SK-N-SH (cell line): Measurements from ENCODE around the gene HRH3. TPM values are rescaled to one million over a fixed set of nuclear protein-coding genes. Genes with fewer than 3 reads are reported as not detected.

Experiments
- CTCF ChIA-PET: fragments of 300-600, 350-600 bp; formaldehyde crosslinking; extraction: SDS; loops from one replicate; lab custom pipeline; 2021; lab: Yijun Ruan, JAX
- POLR2A ChIA-PET: fragments of 350-600 bp; sonication (Branson Sonifier 250); formaldehyde crosslinking; extraction: SDS; loops from one replicate; lab custom pipeline; 2020; ENCODE audit warnings: antibody characterized with exemption, inconsistent platforms; lab: Yijun Ruan, JAX
- DNase-seq: peaks from one replicate; pipeline ENCODE4 v3.0.0; 2012
- H2AFZ ChIP-seq: fragments of 200-600 bp; sonication (generic); 2 replicates; pipeline ENCODE4 v1.8.1; 2016; ENCODE audit warnings: antibody characterized with exemption, mild to moderate bottlenecking, low read depth
- H3F3A ChIP-seq: fragments of 200-600 bp; sonication (generic); replicated peaks from 2 replicates; pipeline ENCODE3; 2016; ENCODE audit warnings: antibody characterized with exemption, mild to moderate bottlenecking; ENCODE audit not compliant: insufficient read depth
- H3K27ac ChIP-seq, 2 experiments: fragments of 200-500 bp in 1 of 2; fragments of 200-600 bp in 1 of 2; sonication (Bioruptor generic) in 1 of 2; sonication (generic), shearing (Covaris generic) in 1 of 2; 2 replicates each; pipeline versions ENCODE4 v1.5.1 to v1.6.1; 2014 to 2016; ENCODE audit warnings: low read depth in 2 of 2, inconsistent platforms in 1 of 2, low read length in 1 of 2, mild to moderate bottlenecking in 1 of 2, mixed read lengths in 1 of 2
- H3K27me3 ChIP-seq: fragments of 200-600 bp; sonication (generic), shearing (Covaris generic); 2 replicates; pipeline ENCODE4 v1.6.1; 2016; ENCODE audit warnings: mixed run types; ENCODE audit not compliant: insufficient read depth
- H3K36me3 ChIP-seq, 2 experiments: fragments of 200-500 bp in 1 of 2; fragments of 200-600 bp in 1 of 2; sonication (Bioruptor generic) in 1 of 2; sonication (generic) in 1 of 2; replicated peaks in 1 of 2; 2 replicates each; pipeline versions ENCODE3 to v1.5.1; 2014 to 2016; ENCODE audit warnings: low read length in 1 of 2, mild to moderate bottlenecking in 1 of 2; ENCODE audit not compliant: insufficient read depth in 2 of 2, control insufficient read depth in 1 of 2
- H3K4me1 ChIP-seq, 2 experiments: fragments of 200-500 bp in 1 of 2; fragments of 200-600 bp in 1 of 2; sonication (Bioruptor generic) in 1 of 2; sonication (generic), shearing (Covaris generic) in 1 of 2; 2 replicates each; pipeline versions ENCODE4 v1.5.1 to v1.6.1; 2014 to 2016; ENCODE audit warnings: low read depth in 1 of 2, low read length in 1 of 2, mixed run types in 1 of 2; ENCODE audit not compliant: insufficient read depth in 2 of 2, control insufficient read depth in 1 of 2
- H3K4me2 ChIP-seq: fragments of 200-600 bp; sonication (generic), shearing (Covaris generic); 2 replicates; pipeline ENCODE4 v1.6.1; 2017; ENCODE audit warnings: mixed run types
- H3K4me3 ChIP-seq, 2 experiments: fragments of 200-500 bp in 1 of 2; fragments of 200-600 bp in 1 of 2; sonication (Bioruptor generic) in 1 of 2; sonication (generic), shearing (Covaris generic) in 1 of 2; 2 replicates each; pipeline versions ENCODE4 v1.5.1 to v1.8.1; 2014 to 2016; ENCODE audit warnings: low read depth in 2 of 2, inconsistent platforms in 1 of 2, low read length in 1 of 2, mild to moderate bottlenecking in 1 of 2, mixed read lengths in 1 of 2, moderate library complexity in 1 of 2
- H3K79me2 ChIP-seq: fragments of 200-600 bp; sonication (generic); 2 replicates; pipeline ENCODE4 v1.8.1; 2017; ENCODE audit warnings: mild to moderate bottlenecking; ENCODE audit not compliant: insufficient read depth
- H3K9ac ChIP-seq: fragments of 200-600 bp; sonication (generic); 2 replicates; pipeline ENCODE4 v1.6.1; 2017; ENCODE audit warnings: mixed run types
- H3K9me2 ChIP-seq: fragments of 200-600 bp; sonication (generic); 2 replicates; pipeline ENCODE4 v1.6.1; 2017; ENCODE audit warnings: mixed run types
- H3K9me3 ChIP-seq: fragments of 200-600 bp; sonication (generic); 2 replicates; pipeline ENCODE4 v1.6.1; 2017; ENCODE audit warnings: mixed run types, mild to moderate bottlenecking, moderate library complexity
- H4K20me1 ChIP-seq: fragments of 200-600 bp; sonication (generic); 2 replicates; pipeline ENCODE4 v1.6.1; 2017; ENCODE audit warnings: mild to moderate bottlenecking, mixed run types; ENCODE audit not compliant: insufficient read depth
- CHD2 ChIP-seq: fragments of 150-350 bp; IDR thresholded peaks from 2 replicates; pipeline ENCODE4 v1.6.1; 2018; ENCODE audit warnings: low read length; ENCODE audit not compliant: partially characterized antibody
- ELF1 ChIP-seq: IDR thresholded peaks from 2 replicates; pipeline ENCODE4 v1.4.0; 2012
- EZH2phosphoT487 ChIP-seq: fragments of 200-600 bp; sonication (generic); IDR thresholded peaks from 2 replicates; pipeline ENCODE4 v1.6.1; 2017; ENCODE audit warnings: low read depth, mixed run types, mild to moderate bottlenecking, antibody characterized with exemption, moderate library complexity, borderline replicate concordance
- FOXJ3 ChIP-seq: sonication (generic); formaldehyde crosslinking; IDR thresholded peaks from 2 replicates; pipeline ENCODE4 v1.5.1; 2020; ENCODE audit warnings: mild to moderate bottlenecking, missing genetic modification reagents
- FOXM1 ChIP-seq: IDR thresholded peaks from 2 replicates; pipeline ENCODE4 v1.4.0; 2012; ENCODE audit warnings: low read depth, mild to moderate bottlenecking
- GATA2 ChIP-seq: sonication (generic); formaldehyde crosslinking; IDR thresholded peaks from 2 replicates; pipeline ENCODE4 v1.5.0; 2020; ENCODE audit warnings: mild to moderate bottlenecking, missing genetic modification reagents
- JUND ChIP-seq: IDR thresholded peaks from 2 replicates; pipeline ENCODE4 v1.4.0; 2012
- MEF2A ChIP-seq: IDR thresholded peaks from 2 replicates; pipeline ENCODE4 v1.4.0; 2012; ENCODE audit warnings: low read depth, borderline replicate concordance
- MXI1 ChIP-seq: IDR thresholded peaks from 2 replicates; pipeline ENCODE4 v1.6.1; 2012; ENCODE audit warnings: mild to moderate bottlenecking, low read depth, low read length, improper control_type of control experiment
- NRF1 ChIP-seq: IDR thresholded peaks from 2 replicates; pipeline ENCODE4 v1.6.1; 2012; ENCODE audit warnings: low read depth, mild to moderate bottlenecking, low read length
- RXRA ChIP-seq: IDR thresholded peaks from 2 replicates; pipeline ENCODE4 v1.4.0; 2012; ENCODE audit warnings: low read depth, mild to moderate bottlenecking, borderline replicate concordance
- TAF1 ChIP-seq: IDR thresholded peaks from 2 replicates; pipeline ENCODE4 v1.6.1; 2012; ENCODE audit warnings: low read depth, mild to moderate bottlenecking, low read length, moderate library complexity, borderline replicate concordance
- TCF12 ChIP-seq: IDR thresholded peaks from 2 replicates; pipeline ENCODE4 v1.4.0; 2012
- YY1 ChIP-seq: IDR thresholded peaks from 2 replicates; pipeline ENCODE4 v1.4.0; 2012; ENCODE audit warnings: low read depth, mild to moderate bottlenecking
- WGBS: methylation state at CpG from one replicate; pipeline ENCODE4 v1.1.6; 2017; ENCODE audit warnings: low lambda C conversion rate; 5-methylcytosine and 5-hydroxymethylcytosine counted together
- polyA plus RNA-seq, 3 experiments: library from polyadenylated mRNA; depleted of rRNA; stranded (reverse); fragments of >200 nt; gene quantifications; 2 replicates each; pipeline ENCODE4 v1.2.3, GENCODE V29; 2012
- TF ChIP-seq, protein P1 (sequence below): IDR thresholded peaks from 2 replicates; pipeline ENCODE4 v1.6.1; 2012; ENCODE audit warnings: mild to moderate bottlenecking, low read depth, low read length, moderate library complexity
- TF ChIP-seq, protein P2 (sequence below): fragments of 200-600 bp; sonication (generic); IDR thresholded peaks from 2 replicates; pipeline ENCODE4 v1.6.1; 2017; ENCODE audit warnings: antibody characterized with exemption, mild to moderate bottlenecking, moderate library complexity

HRH3 gene
- polyA plus RNA-seq, 1 of the 3 experiments (the other 2 are of a cell fraction), result 0.02 TPM

DNA sequence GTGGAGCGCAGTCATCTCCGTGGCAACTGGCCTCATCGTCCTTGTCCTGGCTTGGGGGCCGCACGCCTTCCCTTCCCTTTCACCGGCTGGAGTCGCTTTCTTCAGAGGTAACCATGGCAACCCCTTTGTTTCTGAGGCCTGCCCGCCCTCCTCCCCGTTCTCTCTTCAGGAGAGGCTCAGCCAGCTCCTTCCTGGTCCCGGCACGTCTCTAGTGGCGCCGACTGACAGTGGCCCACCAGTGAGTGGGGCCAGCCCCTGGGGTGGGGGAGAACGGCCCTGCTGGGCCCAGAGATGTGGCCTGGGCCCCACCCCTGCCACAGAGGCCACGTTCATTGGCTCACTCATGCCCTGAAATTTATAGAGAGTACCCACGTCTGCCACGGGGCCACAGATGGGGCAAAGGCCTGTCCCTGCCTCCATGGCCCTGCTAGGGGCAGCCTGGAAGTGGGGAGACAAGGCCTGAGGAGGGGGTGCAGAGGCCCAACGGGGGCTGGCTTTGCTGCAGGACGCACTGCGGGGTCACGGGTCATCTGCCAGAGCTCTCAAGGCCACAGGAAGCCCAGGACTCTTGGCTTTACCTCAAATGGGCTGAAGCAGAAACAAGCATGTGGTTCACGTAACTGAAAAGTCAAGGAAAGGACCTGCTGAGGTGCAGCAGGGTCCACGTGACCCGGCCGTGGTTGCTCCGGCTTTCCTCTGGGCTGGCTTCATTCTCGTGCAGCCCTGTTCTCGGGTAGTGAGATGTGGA lies 16.9 kb upstream of the HRH3 start:
- POLR2A ChIA-PET, result no interaction called here
- H3K9ac ChIP-seq, result no peak overlapping the region
- no peak overlapping the region for H2AFZ ChIP-seq
- H3F3A ChIP-seq, result no peaks in the 10 kb centered on the region
- H3K27ac ChIP-seq, result no peak overlapping the region
- TF ChIP-seq MXI1, result no peak
- TF ChIP-seq ELF1, result no peak
- no peak for TF ChIP-seq MEF2A
- TF ChIP-seq, protein P1, sequence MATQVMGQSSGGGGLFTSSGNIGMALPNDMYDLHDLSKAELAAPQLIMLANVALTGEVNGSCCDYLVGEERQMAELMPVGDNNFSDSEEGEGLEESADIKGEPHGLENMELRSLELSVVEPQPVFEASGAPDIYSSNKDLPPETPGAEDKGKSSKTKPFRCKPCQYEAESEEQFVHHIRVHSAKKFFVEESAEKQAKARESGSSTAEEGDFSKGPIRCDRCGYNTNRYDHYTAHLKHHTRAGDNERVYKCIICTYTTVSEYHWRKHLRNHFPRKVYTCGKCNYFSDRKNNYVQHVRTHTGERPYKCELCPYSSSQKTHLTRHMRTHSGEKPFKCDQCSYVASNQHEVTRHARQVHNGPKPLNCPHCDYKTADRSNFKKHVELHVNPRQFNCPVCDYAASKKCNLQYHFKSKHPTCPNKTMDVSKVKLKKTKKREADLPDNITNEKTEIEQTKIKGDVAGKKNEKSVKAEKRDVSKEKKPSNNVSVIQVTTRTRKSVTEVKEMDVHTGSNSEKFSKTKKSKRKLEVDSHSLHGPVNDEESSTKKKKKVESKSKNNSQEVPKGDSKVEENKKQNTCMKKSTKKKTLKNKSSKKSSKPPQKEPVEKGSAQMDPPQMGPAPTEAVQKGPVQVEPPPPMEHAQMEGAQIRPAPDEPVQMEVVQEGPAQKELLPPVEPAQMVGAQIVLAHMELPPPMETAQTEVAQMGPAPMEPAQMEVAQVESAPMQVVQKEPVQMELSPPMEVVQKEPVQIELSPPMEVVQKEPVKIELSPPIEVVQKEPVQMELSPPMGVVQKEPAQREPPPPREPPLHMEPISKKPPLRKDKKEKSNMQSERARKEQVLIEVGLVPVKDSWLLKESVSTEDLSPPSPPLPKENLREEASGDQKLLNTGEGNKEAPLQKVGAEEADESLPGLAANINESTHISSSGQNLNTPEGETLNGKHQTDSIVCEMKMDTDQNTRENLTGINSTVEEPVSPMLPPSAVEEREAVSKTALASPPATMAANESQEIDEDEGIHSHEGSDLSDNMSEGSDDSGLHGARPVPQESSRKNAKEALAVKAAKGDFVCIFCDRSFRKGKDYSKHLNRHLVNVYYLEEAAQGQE, result no peak
- no peak for TF ChIP-seq JUND
- TF ChIP-seq CHD2, result no peak
- TF ChIP-seq FOXM1, result no peak
- TF ChIP-seq RXRA, result no peak
- TF ChIP-seq TAF1, result no peak
- 67% methylated on average over 22 of the region's 28 CpGs for whole genome bisulfite sequencing
- H3K9me3 ChIP-seq, result no peaks in the 10 kb centered on the region
- peaks cover 26% of the 10 kb centered on the region for H4K20me1 ChIP-seq
- no peaks in the 10 kb centered on the region for H3K27me3 ChIP-seq
- H3K36me3 ChIP-seq, result peaks cover 0 to under 1% of the 10 kb centered on the region in 2 experiments
- H3K9me2 ChIP-seq, result no peaks in the 10 kb centered on the region
- H3K4me2 ChIP-seq, result no peak overlapping the region
- CTCF ChIA-PET, result interaction anchor here (0.6 to 1.6 kb wide), 5 partner anchors 9 to 263 kb away, joined by 3 to 6 read pairs (median 3); no protein-coding TSS in a partner anchor
- DNase-seq, result no peak
- peaks cover 33% of the 10 kb centered on the region for H3K79me2 ChIP-seq
- no peak overlapping the region for H3K4me3 ChIP-seq
- peaks cover 5 to 42% of the 10 kb centered on the region in 2 experiments; a peak in 1 of 4 replicates for H3K4me1 ChIP-seq

DNA sequence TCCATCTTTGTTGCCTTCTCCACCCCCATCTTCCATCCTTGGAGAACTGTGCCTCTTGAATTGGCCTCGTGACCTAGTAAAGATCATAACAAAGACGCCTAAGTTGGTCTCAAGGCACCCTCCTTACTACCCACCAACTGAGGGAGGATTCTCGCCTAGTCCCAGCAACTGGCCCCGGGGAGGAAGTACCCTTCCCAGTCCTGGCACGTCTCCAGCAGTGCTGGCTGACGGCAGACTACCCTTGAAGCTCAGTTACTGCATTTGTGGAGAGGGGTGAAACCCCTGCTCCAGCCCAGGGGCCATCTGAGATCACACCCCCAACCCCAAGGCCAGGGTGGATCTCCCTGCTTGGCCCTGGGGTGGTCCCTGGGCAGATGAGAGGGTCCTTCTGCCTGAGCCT lies 16.1 kb upstream of the HRH3 start:
- H3K9me2 ChIP-seq, result no peaks in the 10 kb centered on the region
- H4K20me1 ChIP-seq, result peaks cover 18% of the 10 kb centered on the region
- POLR2A ChIA-PET, result interaction anchor here (1.2 kb wide), 1 partner anchor 16 kb away, joined by 5 read pairs; the partner anchor contains the start of gene HRH3
- DNase-seq, result no peak
- H3K79me2 ChIP-seq, result peaks cover 26% of the 10 kb centered on the region
- no peaks in the 10 kb centered on the region for H3F3A ChIP-seq
- CTCF ChIA-PET, result interaction anchor here (0.6 to 1.3 kb wide), 5 partner anchors 8 to 264 kb away, joined by 3 to 4 read pairs (median 3); no protein-coding TSS in a partner anchor
- peaks cover 5 to 46% of the 10 kb centered on the region in 2 experiments; a peak in 1 of 4 replicates for H3K4me1 ChIP-seq
- H3K27me3 ChIP-seq, result no peaks in the 10 kb centered on the region
- no peak overlapping the region for H3K27ac ChIP-seq
- 41% methylated on average over 6 of the region's 6 CpGs for WGBS
- H3K9me3 ChIP-seq, result no peaks in the 10 kb centered on the region
- no peak overlapping the region for H2AFZ ChIP-seq
- no peak overlapping the region for H3K4me2 ChIP-seq
- H3K36me3 ChIP-seq, result no peaks in the 10 kb centered on the region
- H3K9ac ChIP-seq, result no peak overlapping the region
- H3K4me3 ChIP-seq, result no peak overlapping the region
- TF ChIP-seq, protein P1, result no peak
- no peak for TF ChIP-seq EZH2phosphoT487
- TF ChIP-seq TCF12, result no peak
- TF ChIP-seq CHD2, result no peak
- TF ChIP-seq MEF2A, result no peak
- no peak for TF ChIP-seq GATA2 (CRISPR knock-in tag)
- no peak for TF ChIP-seq YY1
- TF ChIP-seq FOXJ3 (CRISPR knock-in tag), result no peak
- TF ChIP-seq NRF1, result no peak
- TF ChIP-seq, protein P2, sequence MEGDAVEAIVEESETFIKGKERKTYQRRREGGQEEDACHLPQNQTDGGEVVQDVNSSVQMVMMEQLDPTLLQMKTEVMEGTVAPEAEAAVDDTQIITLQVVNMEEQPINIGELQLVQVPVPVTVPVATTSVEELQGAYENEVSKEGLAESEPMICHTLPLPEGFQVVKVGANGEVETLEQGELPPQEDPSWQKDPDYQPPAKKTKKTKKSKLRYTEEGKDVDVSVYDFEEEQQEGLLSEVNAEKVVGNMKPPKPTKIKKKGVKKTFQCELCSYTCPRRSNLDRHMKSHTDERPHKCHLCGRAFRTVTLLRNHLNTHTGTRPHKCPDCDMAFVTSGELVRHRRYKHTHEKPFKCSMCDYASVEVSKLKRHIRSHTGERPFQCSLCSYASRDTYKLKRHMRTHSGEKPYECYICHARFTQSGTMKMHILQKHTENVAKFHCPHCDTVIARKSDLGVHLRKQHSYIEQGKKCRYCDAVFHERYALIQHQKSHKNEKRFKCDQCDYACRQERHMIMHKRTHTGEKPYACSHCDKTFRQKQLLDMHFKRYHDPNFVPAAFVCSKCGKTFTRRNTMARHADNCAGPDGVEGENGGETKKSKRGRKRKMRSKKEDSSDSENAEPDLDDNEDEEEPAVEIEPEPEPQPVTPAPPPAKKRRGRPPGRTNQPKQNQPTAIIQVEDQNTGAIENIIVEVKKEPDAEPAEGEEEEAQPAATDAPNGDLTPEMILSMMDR, result no peak
